Iris pigment epithelial cell (primary cell): Measurements from ENCODE around the gene MIA2.
"Not testable (repeated sequence)": the region's sequence is repeated elsewhere in the genome, so short reads cannot be mapped to it uniquely, and the experiment has no call there.

Experiments used
- DNase-seq: peaks from one replicate; pipeline ENCODE4 v3.0.0-alpha.2; 2011; ENCODE audit warnings: low read depth

MIA2 gene, protein sequence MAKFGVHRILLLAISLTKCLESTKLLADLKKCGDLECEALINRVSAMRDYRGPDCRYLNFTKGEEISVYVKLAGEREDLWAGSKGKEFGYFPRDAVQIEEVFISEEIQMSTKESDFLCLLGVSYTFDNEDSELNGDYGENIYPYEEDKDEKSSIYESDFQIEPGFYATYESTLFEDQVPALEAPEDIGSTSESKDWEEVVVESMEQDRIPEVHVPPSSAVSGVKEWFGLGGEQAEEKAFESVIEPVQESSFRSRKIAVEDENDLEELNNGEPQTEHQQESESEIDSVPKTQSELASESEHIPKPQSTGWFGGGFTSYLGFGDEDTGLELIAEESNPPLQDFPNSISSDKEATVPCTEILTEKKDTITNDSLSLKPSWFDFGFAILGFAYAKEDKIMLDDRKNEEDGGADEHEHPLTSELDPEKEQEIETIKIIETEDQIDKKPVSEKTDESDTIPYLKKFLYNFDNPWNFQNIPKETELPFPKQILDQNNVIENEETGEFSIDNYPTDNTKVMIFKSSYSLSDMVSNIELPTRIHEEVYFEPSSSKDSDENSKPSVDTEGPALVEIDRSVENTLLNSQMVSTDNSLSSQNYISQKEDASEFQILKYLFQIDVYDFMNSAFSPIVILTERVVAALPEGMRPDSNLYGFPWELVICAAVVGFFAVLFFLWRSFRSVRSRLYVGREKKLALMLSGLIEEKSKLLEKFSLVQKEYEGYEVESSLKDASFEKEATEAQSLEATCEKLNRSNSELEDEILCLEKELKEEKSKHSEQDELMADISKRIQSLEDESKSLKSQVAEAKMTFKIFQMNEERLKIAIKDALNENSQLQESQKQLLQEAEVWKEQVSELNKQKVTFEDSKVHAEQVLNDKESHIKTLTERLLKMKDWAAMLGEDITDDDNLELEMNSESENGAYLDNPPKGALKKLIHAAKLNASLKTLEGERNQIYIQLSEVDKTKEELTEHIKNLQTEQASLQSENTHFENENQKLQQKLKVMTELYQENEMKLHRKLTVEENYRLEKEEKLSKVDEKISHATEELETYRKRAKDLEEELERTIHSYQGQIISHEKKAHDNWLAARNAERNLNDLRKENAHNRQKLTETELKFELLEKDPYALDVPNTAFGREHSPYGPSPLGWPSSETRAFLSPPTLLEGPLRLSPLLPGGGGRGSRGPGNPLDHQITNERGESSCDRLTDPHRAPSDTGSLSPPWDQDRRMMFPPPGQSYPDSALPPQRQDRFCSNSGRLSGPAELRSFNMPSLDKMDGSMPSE (N-terminal part only)

DNA sequence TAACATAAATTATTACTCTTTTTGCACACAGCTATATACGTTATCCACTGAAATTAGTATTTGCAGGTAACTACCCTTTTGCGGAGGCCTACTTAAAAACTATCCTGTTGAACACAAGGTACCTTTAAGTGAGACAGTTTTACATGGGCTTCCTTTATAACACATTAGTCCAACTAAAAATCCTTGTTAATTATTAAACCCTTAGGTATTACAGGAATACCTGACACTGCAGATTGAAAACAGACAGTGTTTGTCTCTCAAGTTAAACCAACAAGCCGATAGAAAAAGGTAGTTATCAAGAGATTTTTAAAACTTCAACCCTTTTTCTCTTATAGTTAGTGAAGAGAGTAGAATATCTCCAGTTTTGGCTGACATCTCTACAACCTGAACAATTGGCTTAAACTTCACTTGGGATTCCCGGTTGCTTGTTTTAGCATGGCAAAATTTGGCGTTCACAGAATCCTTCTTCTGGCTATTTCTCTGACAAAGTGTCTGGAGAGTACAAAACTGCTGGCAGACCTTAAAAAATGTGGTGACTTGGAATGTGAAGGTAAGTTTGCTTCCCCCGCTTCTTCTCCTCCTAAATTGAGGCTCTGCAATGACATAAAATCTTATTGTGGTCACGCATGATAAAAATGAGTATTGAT is at the start of gene MIA2:
Gene MIA2, plus strand, starts transcription at position 236 of the 647 bp plus-strand sequence. Its CDS starts 200 bp downstream, at position 436.
- no peak for DNase-seq

DNA sequence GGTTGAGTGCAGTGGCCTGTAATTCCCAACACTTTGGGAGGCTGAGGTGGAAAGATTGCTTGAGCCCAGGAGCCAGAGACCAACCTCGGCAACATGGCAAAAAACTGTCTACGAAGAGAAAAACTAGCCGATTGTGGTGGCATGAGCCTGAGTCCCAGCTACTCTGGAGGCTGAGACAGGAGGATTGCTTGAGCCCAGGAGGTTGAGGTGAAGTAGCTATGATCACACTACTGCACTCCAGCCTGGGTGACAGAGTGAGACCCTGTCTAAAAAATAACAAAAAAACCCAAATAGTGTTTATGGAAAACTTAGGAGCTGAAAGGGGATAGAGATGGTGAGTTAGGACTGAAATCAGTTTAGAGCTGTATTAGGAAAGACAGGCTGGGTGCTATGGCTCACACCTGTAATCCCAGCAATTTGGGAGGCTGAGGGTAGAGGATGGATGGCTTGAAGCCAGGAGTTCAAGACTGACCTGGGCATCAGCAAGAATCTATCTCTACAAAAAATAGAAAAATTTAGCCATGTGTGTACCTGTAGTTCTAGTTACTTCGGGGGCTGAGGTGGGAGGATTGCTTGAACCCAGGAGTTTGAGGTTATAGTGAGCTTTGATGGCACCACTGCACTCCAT is 49.0 kb upstream of the MIA2 start:
- DNase-seq, result no peak

DNA sequence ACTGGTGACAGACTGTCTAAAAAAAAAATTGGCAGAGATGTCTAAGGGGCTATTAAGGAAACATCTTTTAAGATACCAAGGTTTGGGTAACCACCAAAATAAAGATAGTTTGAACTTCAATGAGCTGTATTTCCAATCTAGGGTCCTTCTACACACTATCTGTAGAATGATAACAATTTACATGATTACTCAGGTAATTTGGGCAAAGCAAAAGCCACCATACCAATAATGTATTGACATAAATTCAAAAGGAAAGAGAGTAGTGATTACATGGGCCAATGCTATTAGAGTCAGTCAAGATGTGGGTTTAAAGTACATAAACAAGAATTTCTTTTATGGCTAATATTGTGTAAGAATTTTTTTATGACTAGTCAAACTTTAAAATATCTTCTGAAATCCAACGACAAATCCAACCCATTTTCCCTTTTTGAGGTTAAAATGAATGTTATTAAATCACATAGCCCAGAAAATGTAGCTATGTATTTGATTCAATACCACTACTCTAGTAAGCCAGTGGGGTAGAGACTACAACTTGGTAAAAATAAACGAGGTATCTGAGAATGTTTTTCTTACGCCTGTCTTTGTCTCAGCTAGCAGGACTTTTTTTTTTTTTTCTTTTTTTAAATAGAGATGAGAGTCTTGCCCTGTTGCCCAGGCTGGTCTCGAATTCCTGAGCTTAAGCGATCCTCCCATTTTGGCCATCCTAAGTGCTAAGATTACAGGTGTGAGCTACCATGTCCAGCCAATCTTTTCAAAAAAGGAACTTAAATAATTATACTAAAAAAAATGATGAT is 48.3 kb upstream of the MIA2 start:
- no peak for DNase-seq

DNA sequence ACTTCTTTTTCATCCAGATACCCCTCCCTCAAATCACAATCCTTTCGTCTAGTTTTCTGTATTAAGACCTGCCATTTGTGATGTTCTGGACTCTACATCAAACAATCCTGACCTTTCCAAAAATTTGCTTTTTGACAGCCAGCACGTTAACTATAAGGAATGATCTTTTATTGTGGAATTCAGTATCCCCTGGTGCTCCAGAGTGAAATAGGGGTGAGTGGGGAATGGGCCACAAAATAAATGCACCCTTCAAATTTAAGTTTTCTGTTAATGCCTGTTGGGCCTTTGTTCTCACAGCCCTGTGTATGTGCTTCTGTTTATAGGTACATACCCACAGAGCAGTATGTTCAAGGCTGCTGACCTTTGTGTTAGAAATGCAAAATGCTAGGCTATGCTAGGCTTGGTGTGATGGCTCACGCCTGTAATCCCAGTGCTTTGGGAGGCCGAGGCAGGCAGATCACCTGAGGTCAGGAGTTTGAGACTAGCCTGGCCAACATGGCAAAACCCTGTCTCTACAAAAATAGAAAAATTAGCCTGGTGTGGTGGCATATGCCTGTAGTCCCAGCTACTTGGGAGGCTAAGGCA is 46.7 kb upstream of the MIA2 start:
- no peak for DNase-seq

DNA sequence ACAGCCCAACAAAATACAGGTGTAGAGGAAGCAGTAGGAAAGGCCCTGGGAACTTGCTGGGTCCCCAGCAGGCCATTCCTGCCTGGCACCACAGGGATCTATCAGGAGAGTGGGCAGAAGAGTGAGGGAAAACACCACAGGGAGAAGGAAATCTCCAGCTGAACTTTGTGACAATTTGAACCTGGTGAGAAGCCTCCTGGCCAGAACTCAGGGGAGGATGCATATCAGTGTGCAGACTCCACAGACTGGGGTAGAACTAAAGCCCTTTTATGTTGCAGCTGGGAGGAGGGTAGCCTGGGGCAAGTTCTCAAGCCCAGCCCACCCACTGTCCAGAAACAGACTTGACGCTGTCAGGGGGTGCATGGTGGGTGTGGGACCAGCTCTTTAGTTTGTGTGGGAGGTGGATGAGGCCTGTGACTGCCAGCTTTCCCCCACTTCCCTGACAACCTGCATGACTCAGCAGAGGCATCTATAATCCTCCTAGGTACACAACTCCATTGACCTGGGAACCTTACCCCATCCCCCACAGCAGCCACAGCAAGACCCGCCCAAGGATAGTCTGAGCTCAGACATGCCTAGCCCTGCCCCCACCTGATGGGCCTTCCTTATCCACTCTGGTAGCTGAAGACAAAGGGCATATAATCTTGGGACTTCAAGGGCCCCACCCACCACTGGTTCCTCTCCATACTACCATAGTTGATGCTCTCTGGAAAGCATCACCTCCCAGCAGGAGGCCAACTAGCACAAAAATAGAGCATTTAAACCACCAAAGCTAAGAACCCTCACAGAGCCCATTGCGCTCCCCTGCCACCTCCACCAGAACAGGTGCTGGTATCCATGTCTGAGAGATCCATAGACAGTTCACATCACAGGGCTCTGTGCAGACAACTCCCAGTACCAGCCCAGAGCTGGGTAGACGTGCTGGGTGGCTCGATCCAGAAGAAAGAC is 29.8 kb upstream of the MIA2 start:
- DNase-seq, result no peak

DNA sequence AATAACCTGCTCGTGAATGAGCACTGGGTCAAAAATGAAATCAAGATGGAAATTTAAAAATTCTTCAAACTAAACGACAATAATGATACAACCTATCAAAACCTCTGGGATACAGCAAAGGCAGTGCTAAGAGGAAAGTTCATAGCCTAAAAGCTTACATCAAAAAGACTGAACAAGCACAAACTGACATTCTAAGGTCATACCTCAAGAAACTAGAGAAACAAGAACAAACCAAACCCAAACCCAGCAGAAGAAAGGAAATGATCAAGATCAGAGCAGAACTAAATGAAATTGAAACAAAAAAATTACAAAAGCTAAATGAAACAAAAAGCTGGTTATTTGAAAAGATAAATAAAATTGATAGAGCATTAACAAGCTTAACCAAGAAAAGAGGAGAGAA is 26.3 kb upstream of the MIA2 start:
- DNase-seq, result not testable (repeated sequence)

DNA sequence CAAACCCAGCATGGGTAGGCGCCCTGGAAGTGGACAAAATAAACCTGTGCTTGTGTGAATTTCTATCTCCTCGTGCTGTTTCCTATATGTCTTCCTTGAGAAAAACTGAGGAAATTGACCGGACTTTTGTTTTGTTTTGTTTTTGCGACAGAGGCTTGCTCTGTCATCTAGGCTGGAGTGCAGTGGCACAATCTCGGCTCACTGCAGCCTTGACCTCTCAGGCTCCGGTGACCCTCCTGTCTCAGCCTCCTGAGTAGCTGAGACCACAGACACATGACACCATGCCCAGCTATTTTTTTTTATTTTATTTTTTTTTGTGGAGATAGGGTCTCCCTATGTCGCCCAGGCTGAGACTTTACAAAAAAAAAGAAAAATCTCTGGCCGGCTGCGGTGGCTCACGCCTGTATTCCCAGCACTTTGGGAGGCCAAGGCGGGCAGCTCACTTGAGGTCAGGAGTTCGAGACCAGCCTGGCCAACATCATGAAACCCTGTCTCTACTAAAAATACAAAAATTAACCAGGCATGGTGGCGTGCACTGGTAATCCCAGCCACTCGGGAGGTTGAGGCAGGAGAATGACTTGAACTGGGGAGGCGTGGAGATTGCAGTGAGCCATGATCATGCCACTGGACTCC is 22.5 kb upstream of the MIA2 start:
- DNase-seq, result no peak

DNA sequence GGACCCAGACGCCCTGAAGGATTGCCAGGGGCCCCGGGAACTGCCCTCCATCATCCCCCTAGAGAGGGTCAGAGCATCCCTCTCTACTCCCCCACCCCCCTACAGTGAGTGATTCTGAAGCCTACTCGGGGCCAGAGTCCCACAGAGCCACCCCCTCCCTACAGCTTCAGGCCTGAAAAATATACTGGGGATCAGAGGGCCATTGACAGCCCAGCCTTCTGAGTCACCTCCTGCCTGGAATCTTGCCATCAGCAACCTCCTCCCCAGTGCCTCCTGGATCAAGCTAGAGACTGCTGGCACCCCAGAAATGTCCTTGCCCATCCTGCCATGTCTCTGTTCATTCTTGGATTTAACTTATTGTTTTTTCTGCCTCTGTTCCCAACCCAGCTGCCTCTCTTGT is 21.7 kb upstream of the MIA2 start:
- DNase-seq, result no peak

DNA sequence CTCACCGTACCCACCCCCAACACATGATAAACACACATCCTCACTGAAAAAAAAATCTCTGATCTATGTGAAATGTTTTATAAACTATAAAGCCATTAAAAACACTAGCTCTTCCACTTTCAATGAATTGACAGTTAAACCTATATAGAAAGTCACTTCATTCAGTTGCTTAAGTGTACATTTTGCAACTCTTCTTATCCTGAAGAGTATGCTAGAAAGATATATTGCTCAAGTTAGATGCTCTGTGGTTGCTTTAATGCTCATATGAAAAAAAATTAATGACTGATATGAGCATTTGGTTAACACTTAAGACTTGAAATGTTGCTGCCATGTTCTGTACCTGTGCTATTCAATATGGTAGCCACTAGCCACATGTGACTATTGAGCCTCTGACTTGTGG is 21.0 kb upstream of the MIA2 start:
- no peak for DNase-seq

DNA sequence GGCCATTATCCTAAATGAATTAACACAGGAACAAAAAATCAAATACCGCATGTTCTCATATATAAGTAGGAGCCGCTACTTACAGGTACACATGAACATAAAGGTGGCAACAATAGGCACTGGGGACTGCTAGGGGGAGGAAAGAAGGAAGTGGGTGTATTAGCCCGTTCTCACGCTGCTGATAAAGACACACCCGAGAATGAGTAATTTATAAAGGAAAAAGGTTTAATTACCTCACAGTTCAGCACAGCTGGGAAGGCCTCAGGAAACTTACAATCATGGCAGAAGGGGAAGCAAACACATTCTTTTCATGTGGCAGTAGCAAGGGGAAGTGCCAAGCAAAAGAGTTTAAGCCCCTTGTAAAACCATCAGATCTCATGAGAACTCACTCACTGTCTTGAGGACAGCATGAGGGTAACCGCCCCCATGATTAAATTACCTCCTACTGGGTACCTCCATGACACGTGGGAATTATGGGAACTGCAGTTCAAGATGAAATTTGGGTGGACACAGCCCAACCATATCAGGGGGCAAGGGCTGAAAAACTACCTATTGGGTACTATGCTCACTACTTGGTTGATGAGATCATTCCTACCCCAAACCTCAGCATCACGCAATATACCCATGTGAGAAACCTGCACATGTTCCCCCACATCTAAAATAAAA is 16.4 kb upstream of the MIA2 start:
- DNase-seq, result peak; percentile 23

DNA sequence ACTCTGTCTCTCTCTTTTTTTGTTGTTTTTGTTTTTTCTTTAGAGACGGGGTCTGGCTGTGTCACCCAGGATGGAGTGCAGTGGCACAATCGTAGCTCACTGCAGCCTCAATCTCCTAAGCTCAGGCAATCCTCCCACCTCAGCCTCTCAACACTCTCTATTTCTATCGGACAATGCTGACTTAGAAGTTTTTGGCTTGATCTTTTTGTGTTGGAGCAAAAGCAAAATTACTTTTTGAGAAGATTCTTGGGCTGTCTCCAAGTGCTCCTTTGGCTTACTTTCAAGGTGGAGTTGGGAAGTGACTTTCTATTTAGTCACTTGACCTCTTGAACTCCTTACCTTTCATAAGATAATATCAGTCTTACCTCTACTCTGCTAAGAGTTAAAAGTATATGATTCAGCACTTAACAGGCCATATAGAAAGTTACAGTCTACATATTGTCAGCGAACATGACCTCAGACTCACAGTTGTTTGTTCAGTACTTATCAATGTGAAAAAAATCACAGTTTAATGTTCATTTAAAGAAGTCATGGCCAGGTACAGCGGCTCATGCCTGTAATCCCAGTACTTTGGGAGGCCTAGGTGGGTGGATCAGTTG is 15.4 kb upstream of the MIA2 start:
- peak; percentile 45 for DNase-seq

DNA sequence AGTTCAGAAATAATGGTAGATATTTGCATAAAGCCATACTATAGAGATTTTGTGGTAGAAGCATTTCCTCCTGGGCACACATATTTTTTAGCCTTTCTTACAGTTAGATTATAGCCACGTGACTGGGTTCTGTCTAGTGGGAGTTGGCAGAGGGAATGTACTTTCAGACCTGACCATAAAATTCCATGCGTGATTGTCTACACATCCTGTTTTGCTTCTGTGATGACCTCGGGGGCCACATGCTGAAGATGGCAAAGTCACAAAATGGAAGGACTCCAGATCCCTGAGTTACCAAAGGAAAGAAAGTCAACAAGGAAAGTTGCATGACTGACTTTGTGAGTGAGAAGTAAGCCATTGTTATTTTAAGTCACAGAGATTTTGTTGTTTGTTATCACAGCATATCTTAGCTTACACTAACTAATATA is 14.6 kb upstream of the MIA2 start:
- DNase-seq, result peak; percentile 83

DNA sequence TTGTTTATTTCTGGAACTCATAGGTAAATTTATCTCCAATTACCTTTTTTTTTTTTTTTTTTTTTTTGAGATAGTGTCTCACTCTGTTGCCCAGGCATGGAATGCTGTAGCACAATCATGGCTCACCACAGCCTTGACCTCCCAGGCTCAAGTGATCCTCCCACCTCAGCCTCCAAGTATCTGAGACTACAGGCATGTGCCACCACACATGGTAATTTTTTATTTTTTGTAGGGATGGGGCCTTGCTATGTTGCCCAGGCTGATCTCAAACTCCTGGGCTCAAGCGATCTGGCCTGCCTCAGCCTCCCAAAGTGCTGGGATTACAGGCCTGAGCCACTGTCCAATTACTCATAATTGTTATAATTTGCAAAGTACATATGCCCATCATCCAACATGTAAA is 13.2 kb upstream of the MIA2 start:
- not testable (repeated sequence) for DNase-seq

DNA sequence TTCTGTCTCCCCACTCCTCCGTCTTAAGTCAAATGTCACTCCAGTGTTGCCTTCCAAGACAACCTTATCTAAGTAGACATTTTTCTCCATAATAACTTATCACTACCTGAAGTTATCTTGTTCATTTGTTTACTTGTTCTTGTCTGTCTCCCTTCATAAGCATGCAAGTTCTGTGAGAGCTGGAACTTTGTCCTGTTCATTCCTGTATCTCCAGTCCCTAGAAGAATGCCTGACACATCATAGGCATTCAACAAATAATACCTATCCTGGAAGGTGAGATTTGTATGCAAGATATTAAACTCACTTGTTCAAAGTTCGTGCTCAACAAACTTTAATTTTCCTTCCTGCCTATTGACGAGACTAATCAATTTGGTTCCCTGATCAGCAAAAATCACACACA is 5.7 kb upstream of the MIA2 start:
- DNase-seq, result no peak

DNA sequence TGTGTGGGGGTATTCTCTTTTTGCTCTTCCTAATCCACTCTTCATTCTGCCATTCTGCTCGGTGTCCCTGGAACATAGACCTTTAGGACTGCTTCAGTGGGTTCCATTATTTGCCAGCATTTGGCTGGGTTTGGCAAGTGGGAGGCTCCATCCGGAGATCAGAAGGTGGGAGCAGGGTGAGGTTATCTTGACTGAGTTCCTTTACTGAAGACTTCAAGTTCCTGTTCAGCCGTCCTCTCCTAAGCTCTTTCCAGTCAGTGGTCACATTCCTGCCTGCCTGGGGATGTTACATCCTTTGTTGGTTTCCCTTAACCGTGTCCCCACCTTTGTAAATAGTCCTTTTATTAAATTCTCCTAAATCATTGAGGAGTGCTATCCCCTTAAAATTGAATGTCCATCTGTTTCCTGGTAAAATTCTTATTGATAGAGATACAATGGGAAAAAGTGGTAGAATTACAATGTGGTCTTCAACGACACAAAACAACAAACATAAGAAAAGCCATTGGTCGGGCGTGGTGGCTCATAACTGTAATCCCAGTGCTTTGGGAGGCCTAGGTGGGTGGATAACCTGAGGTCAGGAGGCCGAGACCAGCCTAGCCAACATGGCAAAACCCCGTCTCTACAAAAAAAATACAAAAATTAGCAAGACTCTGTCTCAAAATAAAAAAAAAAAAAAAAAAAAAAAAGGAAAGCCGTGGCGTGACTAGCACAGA is 5.0 kb upstream of the MIA2 start:
- no peak for DNase-seq

DNA sequence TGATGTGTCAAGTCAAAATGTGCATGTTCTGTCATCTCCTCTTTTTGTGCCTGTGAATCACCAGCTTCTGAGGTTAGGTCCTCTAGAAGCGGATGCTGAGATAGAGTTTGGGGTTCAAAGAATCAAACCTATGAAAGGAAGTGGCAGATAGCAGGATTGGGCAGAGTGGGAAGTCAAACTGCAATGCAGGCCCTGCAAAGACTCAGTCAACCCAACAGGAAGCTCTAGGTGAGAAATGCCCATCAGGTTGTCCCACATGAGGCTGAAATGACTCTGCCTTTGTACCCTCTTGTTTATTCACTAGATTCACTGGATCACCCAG is 4.5 kb upstream of the MIA2 start:
- no peak for DNase-seq

DNA sequence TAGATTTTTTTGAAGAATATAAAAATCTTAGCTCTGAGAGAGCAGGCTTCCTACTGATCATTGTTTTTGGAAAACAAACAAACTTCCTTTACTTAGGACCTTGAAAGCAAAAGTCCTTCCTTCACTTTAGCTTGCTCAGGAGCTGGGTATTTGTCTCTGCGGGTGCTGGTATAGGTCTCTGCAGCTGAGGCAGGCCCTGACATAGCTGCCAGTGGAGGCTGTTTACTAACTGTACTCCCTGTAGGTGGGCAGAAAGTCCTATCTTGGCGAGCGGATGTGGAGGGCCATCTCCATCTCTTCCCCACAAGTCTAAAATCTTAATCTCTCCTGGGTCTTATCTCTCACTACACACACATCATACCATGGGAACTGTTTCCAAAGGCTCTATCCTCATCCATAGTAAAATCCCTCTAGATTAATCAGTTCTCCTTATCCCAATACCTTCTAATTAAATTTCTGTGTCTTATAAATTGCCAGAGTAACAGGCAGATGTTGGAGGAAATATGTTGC is 4.1 kb upstream of the MIA2 start:
- DNase-seq, result no peak
